Keratinocyte (primary cell): ENCODE results near the gene MRPL12. TPM values are rescaled to one million over a fixed set of nuclear protein-coding genes. Genes with fewer than 3 reads are reported as not detected.

ENCODE experiments used
- DNase-seq: peaks from one replicate; pipeline ENCODE4 v3.0.0-alpha.2; 2011; ENCODE audit warnings: low read depth, missing footprints, low spot score
- FAIRE-seq: peaks from 2 replicates; lab custom pipeline; 2011; peaks lifted over from hg19 to GRCh38; lab: Jason Lieb, UNC
- H2AFZ ChIP-seq: 2 replicates; pipeline ENCODE4 v1.6.0; 2012; ENCODE audit warnings: low read length, control low read depth, inconsistent platforms; ENCODE audit not compliant: control insufficient read depth
- H3K27ac ChIP-seq: 2 replicates; pipeline ENCODE4 v1.5.1; 2011; ENCODE audit warnings: low read length; ENCODE audit not compliant: control insufficient read depth, insufficient read depth
- H3K27me3 ChIP-seq: 3 replicates; pipeline ENCODE4 v1.6.0; 2011; ENCODE audit warnings: low read length; ENCODE audit not compliant: control insufficient read depth, insufficient read depth; ENCODE audit errors: extremely low read depth
- H3K36me3 ChIP-seq, 2 experiments: 2 replicates in 1 of 2; 3 replicates in 1 of 2; pipeline ENCODE4 v1.5.1; 2011; ENCODE audit warnings: low read length in 2 of 2, mild to moderate bottlenecking in 1 of 2; ENCODE audit not compliant: control insufficient read depth in 2 of 2, insufficient read depth in 2 of 2; ENCODE audit errors: extremely low read depth in 1 of 2
- H3K4me1 ChIP-seq: 3 replicates; pipeline ENCODE4 v1.5.1; 2011; ENCODE audit warnings: low read length; ENCODE audit not compliant: control insufficient read depth, insufficient read depth; ENCODE audit errors: extremely low read depth
- H3K4me2 ChIP-seq: 3 replicates; pipeline ENCODE4 v1.6.0; 2011; ENCODE audit warnings: low read depth, low read length; ENCODE audit not compliant: control insufficient read depth, insufficient read depth; ENCODE audit errors: extremely low read depth
- H3K4me3 ChIP-seq, 3 experiments: fragments of 200-600 bp in 1 of 3; sonication (generic) in 1 of 3; 2 replicates in 2 of 3; 3 replicates in 1 of 3; pipeline ENCODE4 v1.5.1; 2011 to 2016; ENCODE audit warnings: low read length in 3 of 3, mild to moderate bottlenecking in 3 of 3, control low read depth in 2 of 3, inconsistent platforms in 1 of 3, low read depth in 1 of 3, mixed read lengths in 1 of 3, mixed run types in 1 of 3, moderate library complexity in 1 of 3; ENCODE audit not compliant: control insufficient read depth in 2 of 3, insufficient read depth in 2 of 3; ENCODE audit errors: extremely low read depth in 1 of 3
- H3K79me2 ChIP-seq: 2 replicates; pipeline ENCODE4 v1.6.0; 2012; ENCODE audit warnings: low read length; ENCODE audit not compliant: control insufficient read depth, insufficient read depth
- H3K9ac ChIP-seq: 3 replicates; pipeline ENCODE4 v1.6.0; 2011; ENCODE audit warnings: low read length; ENCODE audit not compliant: control insufficient read depth, insufficient read depth; ENCODE audit errors: extremely low read depth
- H3K9me1 ChIP-seq: 3 replicates; pipeline ENCODE4 v1.6.0; 2011; ENCODE audit warnings: low read length; ENCODE audit not compliant: control insufficient read depth, insufficient read depth; ENCODE audit errors: extremely low read depth
- H3K9me3 ChIP-seq: 2 replicates; pipeline ENCODE4 v1.5.1; 2012; ENCODE audit warnings: low read depth, low read length; ENCODE audit not compliant: control insufficient read depth
- H4K20me1 ChIP-seq: 3 replicates; pipeline ENCODE4 v1.6.0; 2011; ENCODE audit warnings: low read length; ENCODE audit not compliant: control insufficient read depth, insufficient read depth; ENCODE audit errors: extremely low read depth
- CTCF ChIP-seq, 3 experiments: IDR thresholded peaks in 1 of 3; conservative IDR thresholded peaks in 1 of 3; optimal IDR thresholded peaks in 1 of 3; 2 replicates in 2 of 3; 3 replicates in 1 of 3; pipeline versions ENCODE3 to v1.5.1; 2011; ENCODE audit warnings: low read length in 3 of 3, mild to moderate bottlenecking in 3 of 3, moderate library complexity in 2 of 3, control low read depth in 1 of 3, inconsistent platforms in 1 of 3; ENCODE audit not compliant: insufficient read depth in 2 of 3; ENCODE audit errors: extremely low read depth in 1 of 3
- EZH2 ChIP-seq: IDR thresholded peaks from one replicate; pipeline ENCODE4 v1.6.1; 2012; ENCODE audit warnings: inconsistent platforms, mild to moderate bottlenecking, low read length, moderate library complexity
- dilution Hi-C: fragments of 300-500 bp; cut with MboI; formaldehyde crosslinking; loops from one replicate; pipeline ENCODE4 v1.7.0; 2020; ENCODE audit warnings: low sequenced_read_pairs; ENCODE audit not compliant: extremely low pct_ligation_motif_present
- polyA plus RNA-seq, 5 experiments: library from polyadenylated mRNA; depleted of rRNA in 3 of 5; stranded (reverse) in 3 of 5; stranded (forward) in 1 of 5; unstranded in 1 of 5; fragments of >200 nt; gene quantifications; 1 replicate in 1 of 5; 2 replicates in 3 of 5; 3 replicates in 1 of 5; pipeline versions ENCODE4 v1.2.1 to v1.2.3, GENCODE V29; 2011 to 2012; ENCODE audit warnings: missing spikeins in 2 of 5, low read depth in 1 of 5, low replicate concordance in 1 of 5

Gene MRPL12
- polyA plus RNA-seq, 1 donor (not counting 4 experiments of a cell fraction or from before 2014, with no cell fraction given) = 78.5 TPM

- Histone ChIP-seq H3K79me2 (peaks cover 61% of the 10 kb centered on the region), H3K9ac (no peak overlapping the region), H3K4me3 (no peak overlapping the region), H3K36me3 (peaks cover 56 to 72% of the 10 kb centered on the region in 2 experiments), H3K27ac (no peak overlapping the region), H2AFZ (no peak overlapping the region), H3K9me1 (no peaks in the 10 kb centered on the region), H3K9me3 (no peaks in the 10 kb centered on the region), H3K4me2 (no peak overlapping the region), H4K20me1 (peaks cover 6% of the 10 kb centered on the region), H3K27me3 (no peaks in the 10 kb centered on the region), H3K4me1 (no peaks in the 10 kb centered on the region)
- dilution Hi-C loops = no loop called here
- DNase-seq (no peak), FAIRE-seq (no peak)
- TF ChIP-seq CTCF (optimal IDR thresholded peaks at IDR 0.05 in 1 of 3, IDR thresholded peaks at IDR 0.05 in 1 of 3, conservative IDR thresholded peaks at IDR 0.05 in 1 of 3; ENCODE audit: extremely low read depth in 1 of 3, insufficient read depth in 2 of 3, low read length in 3 of 3) (no peak), EZH2 (no peak)
These were observed 8.4 kb upstream of the MRPL12 start for GRCh38 chr17:81694810-81695209.

GRCh38 chr17:81695211-81695610 lies 8.0 kb upstream of the MRPL12 start:
- TF ChIP-seq CTCF (optimal IDR thresholded peaks at IDR 0.05 in 1 of 3, IDR thresholded peaks at IDR 0.05 in 1 of 3, conservative IDR thresholded peaks at IDR 0.05 in 1 of 3; ENCODE audit: extremely low read depth in 1 of 3, insufficient read depth in 2 of 3, low read length in 3 of 3) (no peak), EZH2 (no peak)
- dilution Hi-C loops = no loop called here
- no peak overlapping the region for H2AFZ ChIP-seq
- H3K4me3 ChIP-seq = no peak overlapping the region
- H3K9me1 ChIP-seq = no peaks in the 10 kb centered on the region
- H3K27ac ChIP-seq = no peak overlapping the region
- peaks cover 6% of the 10 kb centered on the region for H4K20me1 ChIP-seq
- FAIRE-seq (no peak), DNase-seq (no peak)
- H3K4me1 ChIP-seq = no peaks in the 10 kb centered on the region
- H3K79me2 ChIP-seq = peaks cover 58% of the 10 kb centered on the region
- no peak overlapping the region for H3K4me2 ChIP-seq
- H3K9me3 ChIP-seq = no peaks in the 10 kb centered on the region
- H3K36me3 ChIP-seq = peaks cover 52 to 68% of the 10 kb centered on the region in 2 experiments
- no peak overlapping the region for H3K9ac ChIP-seq
- H3K27me3 ChIP-seq = no peaks in the 10 kb centered on the region
